H1 (cell line): ENCODE data around the gene VDR. TPM values are rescaled to one million over a fixed set of nuclear protein-coding genes. Genes with fewer than 3 reads are reported as not detected.

Experiments used
- TAF1 ChIP-seq: IDR thresholded peaks from 2 replicates; pipeline ENCODE4 v1.6.1; 2011; ENCODE audit warnings: mild to moderate bottlenecking, low read depth, low read length
- polyA plus RNA-seq, 7 experiments: library from polyadenylated mRNA; depleted of rRNA in 3 of 7; stranded (reverse) in 5 of 7; unstranded in 2 of 7; fragments of >200 nt in 5 of 7; fragments of 200-250 nt in 2 of 7; gene quantifications; 1 replicate in 5 of 7; 2 replicates in 1 of 7; 4 replicates in 1 of 7; pipeline versions ENCODE4 v1.2.1 to v1.2.3, GENCODE V29; 2011 to 2013; ENCODE audit warnings: missing spikeins in 2 of 7, mixed read lengths in 2 of 7
- total RNA-seq: library from RNA; stranded (reverse); fragmentation: NEBNext Ultra II Directional; extraction: Animal tissue kit (Norgen Biotek cat#: 25700); gene quantifications from 2 replicates; pipeline ENCODE4 v1.2.1, GENCODE V29; 2021
- TF ChIP-seq, protein P1 (sequence below), 3 experiments: IDR thresholded peaks; 1 replicate in 2 of 3; 2 replicates in 1 of 3; pipeline versions ENCODE4 v1.5.1 to v1.6.1; 2011; ENCODE audit warnings: low read length in 3 of 3, mild to moderate bottlenecking in 3 of 3, inconsistent platforms in 2 of 3, low read depth in 1 of 3, moderate library complexity in 1 of 3; ENCODE audit not compliant: insufficient read depth in 1 of 3; ENCODE audit errors: control extremely low read depth in 1 of 3

VDR gene
- total and polyA plus RNA-seq, 2 of the 8 experiments (the other 6 are each of a cell fraction or from before 2014, with no cell fraction given): 0.44 to 0.65 TPM

DNA sequence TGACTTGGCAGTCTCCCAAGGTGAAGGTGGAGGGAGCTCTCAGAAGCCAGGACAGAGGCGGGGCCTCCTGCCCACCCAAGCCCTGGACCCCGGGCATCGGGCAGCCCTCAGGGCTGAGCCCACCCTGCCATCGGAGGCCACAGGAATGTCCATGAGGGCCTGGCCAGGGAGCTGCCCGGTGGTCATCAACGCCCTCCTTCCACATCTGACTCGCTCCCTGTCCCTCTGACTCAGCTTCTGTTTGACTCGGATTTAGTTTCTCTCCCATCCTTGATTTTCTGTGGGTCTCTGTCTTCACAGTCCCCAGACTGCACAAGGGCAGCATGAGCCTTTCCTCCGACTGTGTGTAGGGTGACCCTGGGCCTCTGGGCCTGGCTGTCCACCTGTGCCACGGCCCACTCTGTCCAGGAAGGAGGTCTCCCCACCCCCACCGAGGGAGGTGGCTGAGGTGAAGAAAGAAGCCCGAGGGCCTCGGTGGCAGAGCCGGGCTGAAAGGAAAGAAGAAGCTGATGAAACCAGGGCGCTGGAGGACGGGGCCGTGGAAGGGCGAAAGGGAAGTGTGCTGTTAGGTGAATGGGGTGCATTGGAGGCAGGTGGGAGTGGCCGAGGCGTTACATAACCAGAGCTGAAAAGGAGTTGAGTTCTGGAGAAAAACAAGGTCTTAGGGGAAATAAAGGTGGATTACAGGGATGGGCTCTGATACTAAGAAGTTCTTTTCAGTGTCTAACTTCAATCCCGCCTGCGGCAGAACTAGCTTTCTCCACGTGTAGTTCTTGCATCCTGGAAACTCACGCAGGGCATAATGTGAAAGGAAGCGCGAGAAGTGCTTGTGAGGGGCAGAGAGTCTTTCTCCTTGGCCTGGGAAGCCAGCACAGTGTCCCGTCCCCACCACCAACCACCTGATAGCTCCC, 41.9 kb upstream of the VDR start (continued):
- TF ChIP-seq, protein P1, sequence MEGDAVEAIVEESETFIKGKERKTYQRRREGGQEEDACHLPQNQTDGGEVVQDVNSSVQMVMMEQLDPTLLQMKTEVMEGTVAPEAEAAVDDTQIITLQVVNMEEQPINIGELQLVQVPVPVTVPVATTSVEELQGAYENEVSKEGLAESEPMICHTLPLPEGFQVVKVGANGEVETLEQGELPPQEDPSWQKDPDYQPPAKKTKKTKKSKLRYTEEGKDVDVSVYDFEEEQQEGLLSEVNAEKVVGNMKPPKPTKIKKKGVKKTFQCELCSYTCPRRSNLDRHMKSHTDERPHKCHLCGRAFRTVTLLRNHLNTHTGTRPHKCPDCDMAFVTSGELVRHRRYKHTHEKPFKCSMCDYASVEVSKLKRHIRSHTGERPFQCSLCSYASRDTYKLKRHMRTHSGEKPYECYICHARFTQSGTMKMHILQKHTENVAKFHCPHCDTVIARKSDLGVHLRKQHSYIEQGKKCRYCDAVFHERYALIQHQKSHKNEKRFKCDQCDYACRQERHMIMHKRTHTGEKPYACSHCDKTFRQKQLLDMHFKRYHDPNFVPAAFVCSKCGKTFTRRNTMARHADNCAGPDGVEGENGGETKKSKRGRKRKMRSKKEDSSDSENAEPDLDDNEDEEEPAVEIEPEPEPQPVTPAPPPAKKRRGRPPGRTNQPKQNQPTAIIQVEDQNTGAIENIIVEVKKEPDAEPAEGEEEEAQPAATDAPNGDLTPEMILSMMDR (IDR thresholded peaks at IDR 0.05; ENCODE audit: control extremely low read depth in 1 of 3, insufficient read depth in 1 of 3, low read depth in 1 of 3, low read length in 3 of 3): no peak
- TF ChIP-seq TAF1: no peak
